Osteoblast (primary cell): ENCODE results near the gene TMPRSS4. TPM values are rescaled to one million over a fixed set of nuclear protein-coding genes. Genes with fewer than 3 reads are reported as not detected.

Experiments
- DNase-seq: peaks from one replicate; pipeline ENCODE4 v3.0.0; 2011; ENCODE audit warnings: low spot score, mixed read lengths; ENCODE audit not compliant: insufficient read length; ENCODE audit errors: missing footprints
- H2AFZ ChIP-seq: 2 replicates; pipeline ENCODE4 v1.6.0; 2011; ENCODE audit warnings: mild to moderate bottlenecking, low read length
- H3K27ac ChIP-seq: 2 replicates; pipeline ENCODE4 v1.5.1; 2011; ENCODE audit warnings: mild to moderate bottlenecking, low read depth, low read length, moderate library complexity
- H3K27me3 ChIP-seq: 2 replicates; pipeline ENCODE4 v1.6.0; 2012; ENCODE audit warnings: mild to moderate bottlenecking, control low read depth, inconsistent platforms, low read length, moderate library complexity; ENCODE audit not compliant: insufficient read depth
- H3K36me3 ChIP-seq: 2 replicates; pipeline ENCODE4 v1.5.1; 2011; ENCODE audit warnings: mild to moderate bottlenecking, low read length, control low read depth, moderate library complexity; ENCODE audit not compliant: insufficient read depth
- H3K4me1 ChIP-seq: 2 replicates; pipeline ENCODE4 v1.5.1; 2011; ENCODE audit warnings: mild to moderate bottlenecking, low read length, control low read depth, moderate library complexity; ENCODE audit not compliant: insufficient read depth
- H3K4me2 ChIP-seq: 2 replicates; pipeline ENCODE4 v1.6.0; 2011; ENCODE audit warnings: mild to moderate bottlenecking, low read length; ENCODE audit not compliant: insufficient read depth
- H3K4me3 ChIP-seq: fragments of 200-600 bp; sonication (generic); 3 replicates; pipeline ENCODE4 v1.5.1; 2012; ENCODE audit warnings: mild to moderate bottlenecking, low read length, inconsistent platforms; ENCODE audit not compliant: insufficient read depth
- H3K79me2 ChIP-seq: 2 replicates; pipeline ENCODE4 v1.6.0; 2012; ENCODE audit warnings: mild to moderate bottlenecking, low read length, control low read depth, inconsistent platforms; ENCODE audit not compliant: insufficient read depth
- H3K9me3 ChIP-seq: 2 replicates; pipeline ENCODE4 v1.5.1; 2011; ENCODE audit warnings: low read depth, low read length, control low read depth
- H4K20me1 ChIP-seq: 2 replicates; pipeline ENCODE4 v1.6.0; 2012; ENCODE audit warnings: mild to moderate bottlenecking, low read length, control low read depth; ENCODE audit not compliant: insufficient read depth
- total RNA-seq: library from RNA; depleted of rRNA; stranded (reverse); fragments of >200 nt; gene quantifications from 2 replicates; pipeline ENCODE4 v1.2.3, GENCODE V29; 2012
- TF ChIP-seq, protein P1 (sequence below): IDR thresholded peaks from 2 replicates; pipeline ENCODE4 v1.5.1; 2011; ENCODE audit warnings: mild to moderate bottlenecking, low read depth, low read length, moderate library complexity; ENCODE audit errors: extremely low read depth

The TMPRSS4 gene
- total RNA-seq, 1 donor = not detected

- TF ChIP-seq, protein P1, sequence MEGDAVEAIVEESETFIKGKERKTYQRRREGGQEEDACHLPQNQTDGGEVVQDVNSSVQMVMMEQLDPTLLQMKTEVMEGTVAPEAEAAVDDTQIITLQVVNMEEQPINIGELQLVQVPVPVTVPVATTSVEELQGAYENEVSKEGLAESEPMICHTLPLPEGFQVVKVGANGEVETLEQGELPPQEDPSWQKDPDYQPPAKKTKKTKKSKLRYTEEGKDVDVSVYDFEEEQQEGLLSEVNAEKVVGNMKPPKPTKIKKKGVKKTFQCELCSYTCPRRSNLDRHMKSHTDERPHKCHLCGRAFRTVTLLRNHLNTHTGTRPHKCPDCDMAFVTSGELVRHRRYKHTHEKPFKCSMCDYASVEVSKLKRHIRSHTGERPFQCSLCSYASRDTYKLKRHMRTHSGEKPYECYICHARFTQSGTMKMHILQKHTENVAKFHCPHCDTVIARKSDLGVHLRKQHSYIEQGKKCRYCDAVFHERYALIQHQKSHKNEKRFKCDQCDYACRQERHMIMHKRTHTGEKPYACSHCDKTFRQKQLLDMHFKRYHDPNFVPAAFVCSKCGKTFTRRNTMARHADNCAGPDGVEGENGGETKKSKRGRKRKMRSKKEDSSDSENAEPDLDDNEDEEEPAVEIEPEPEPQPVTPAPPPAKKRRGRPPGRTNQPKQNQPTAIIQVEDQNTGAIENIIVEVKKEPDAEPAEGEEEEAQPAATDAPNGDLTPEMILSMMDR = no peak
- Histone ChIP-seq H3K27me3 (peaks cover 5% of the 10 kb centered on the region), H2AFZ (no peak overlapping the region), H3K36me3 (no peaks in the 10 kb centered on the region), H3K4me2 (no peak overlapping the region), H4K20me1 (no peaks in the 10 kb centered on the region), H3K9me3 (no peaks in the 10 kb centered on the region), H3K79me2 (no peaks in the 10 kb centered on the region), H3K4me1 (no peaks in the 10 kb centered on the region), H3K27ac (no peak overlapping the region), H3K4me3 (no peak overlapping the region)
- no peak for DNase-seq
Measured at GRCh38 chr11:118054712-118055640, 21.9 kb upstream of the TMPRSS4 start.

GRCh38 chr11:118055966-118056365 is 20.9 kb upstream of the TMPRSS4 start:
- Histone ChIP-seq H2AFZ (no peak overlapping the region), H4K20me1 (no peaks in the 10 kb centered on the region), H3K79me2 (no peaks in the 10 kb centered on the region), H3K4me3 (no peak overlapping the region), H3K27me3 (peaks cover 5% of the 10 kb centered on the region), H3K4me2 (no peak overlapping the region), H3K4me1 (no peaks in the 10 kb centered on the region), H3K9me3 (no peaks in the 10 kb centered on the region), H3K27ac (no peak overlapping the region), H3K36me3 (no peaks in the 10 kb centered on the region)
- TF ChIP-seq, protein P1 = no peak
- no peak for DNase-seq

- H3K79me2 ChIP-seq = no peaks in the 10 kb centered on the region
- TF ChIP-seq, protein P1 = no peak
- peaks cover 5% of the 10 kb centered on the region for H3K27me3 ChIP-seq
- H3K4me2 ChIP-seq = no peak overlapping the region
- no peak overlapping the region for H3K27ac ChIP-seq
- H3K9me3 ChIP-seq = no peaks in the 10 kb centered on the region
- H3K36me3 ChIP-seq = no peaks in the 10 kb centered on the region
- H3K4me3 ChIP-seq = no peak overlapping the region
- no peak overlapping the region for H2AFZ ChIP-seq
- no peaks in the 10 kb centered on the region for H3K4me1 ChIP-seq
- no peaks in the 10 kb centered on the region for H4K20me1 ChIP-seq
- DNase-seq = no peak
Measured at GRCh38 chr11:118056806-118057205, 20.1 kb upstream of the TMPRSS4 start.
